Mesodermal cell (in vitro differentiated cells): ENCODE measurements around the gene SLC2A4RG.

ENCODE experiments used
- H3K27ac ChIP-seq: 2 replicates; pipeline ENCODE4 v1.7.0; 2013; ENCODE audit warnings: mild to moderate bottlenecking, low read depth, low read length, moderate library complexity; ENCODE audit not compliant: severe bottlenecking
- H3K36me3 ChIP-seq: 2 replicates; pipeline ENCODE4 v1.7.1; 2013; ENCODE audit warnings: mild to moderate bottlenecking, low read length, moderate library complexity; ENCODE audit not compliant: control insufficient read depth, insufficient read depth
- H3K4me1 ChIP-seq: one replicate; pipeline ENCODE4 v1.7.1; 2013; ENCODE audit warnings: mild to moderate bottlenecking, low read length; ENCODE audit not compliant: insufficient read depth, control insufficient read depth, poor library complexity, severe bottlenecking
- H3K4me3 ChIP-seq: 2 replicates; pipeline ENCODE4 v1.7.0; 2013; ENCODE audit warnings: low read length, control low read depth, mild to moderate bottlenecking; ENCODE audit not compliant: insufficient read depth, poor library complexity, severe bottlenecking; ENCODE audit errors: extremely low read depth
- H3K9me3 ChIP-seq: 2 replicates; pipeline ENCODE4 v1.7.1; 2013; ENCODE audit warnings: mild to moderate bottlenecking, low read length, moderate library complexity; ENCODE audit not compliant: control insufficient read depth
- WGBS, 2 experiments: methylation state at CpG; one replicate each; pipeline ENCODE4 v1.1.5; 2013; ENCODE audit warnings: missing lambda C conversion rate in 2 of 2; ENCODE audit not compliant: insufficient coverage in 2 of 2; 5-methylcytosine and 5-hydroxymethylcytosine counted together

Gene SLC2A4RG

DNA sequence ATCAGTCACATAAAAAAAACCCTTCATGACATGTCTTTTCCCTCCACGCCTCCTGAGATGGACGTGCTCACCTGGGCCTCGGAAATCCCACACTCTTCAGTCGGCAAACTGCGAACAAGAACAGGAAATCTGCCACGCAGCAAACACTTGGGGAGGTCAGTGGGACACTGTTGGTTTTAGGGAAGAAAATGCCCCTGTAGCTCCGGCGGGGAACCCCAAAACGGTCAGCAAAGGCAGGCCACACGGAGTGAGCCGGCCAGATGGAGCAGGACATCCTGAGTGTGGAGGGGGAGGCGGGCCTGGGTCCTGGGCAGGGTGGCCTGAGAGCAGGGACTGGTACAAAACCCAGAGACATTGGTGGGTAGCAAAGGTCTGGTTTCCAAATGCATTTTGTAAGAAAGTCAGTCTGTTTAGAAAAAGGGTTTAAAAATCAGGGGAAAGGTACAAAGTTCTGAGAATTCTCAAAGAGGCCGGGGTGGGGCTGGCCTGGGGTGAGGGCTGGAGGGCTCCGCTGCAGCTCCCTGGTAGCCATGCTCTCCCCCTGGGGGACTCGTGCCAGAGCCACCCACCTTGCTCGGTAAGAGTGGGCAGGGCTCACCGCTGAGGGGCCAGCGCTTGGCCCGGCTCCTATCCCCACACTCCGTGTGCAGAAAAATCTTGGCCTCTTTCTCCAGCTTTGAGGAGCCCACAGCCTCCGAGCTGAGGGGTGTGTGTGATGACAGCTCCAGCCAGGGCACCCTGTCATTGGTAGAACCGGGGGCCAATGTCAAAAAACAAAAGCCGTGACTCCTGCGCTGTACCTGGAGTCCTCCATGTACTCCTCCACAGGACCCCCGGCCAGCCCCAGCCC is 5.2 kb downstream of the SLC2A4RG start:
- H3K27ac ChIP-seq: peak overlapping the region; percentile 29

DNA sequence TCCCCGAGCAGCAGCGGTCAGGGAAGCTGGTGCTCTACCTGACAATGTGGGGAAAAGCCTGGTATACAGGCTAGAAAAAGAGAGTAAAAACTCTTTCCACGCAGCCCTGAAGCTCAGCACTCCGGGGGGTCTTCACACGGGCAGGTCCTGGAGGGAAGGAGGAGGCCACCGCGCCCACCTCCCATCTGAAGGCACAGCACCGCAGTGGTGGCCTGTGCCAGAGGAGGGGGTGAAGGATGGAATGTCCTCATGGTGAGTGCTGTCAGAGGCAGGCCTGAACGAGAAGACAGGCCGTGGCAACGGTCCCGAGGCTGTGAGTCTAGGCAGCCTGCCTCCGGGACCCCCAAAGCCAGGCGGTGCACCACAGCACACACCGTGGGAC is 5.8 kb downstream of the SLC2A4RG start:
- H3K4me1 ChIP-seq: peaks cover 10% of the 10 kb centered on the region
- 83 to 91% methylated on average over 12 to 15 of the region's 15 CpGs for WGBS, 2 experiments
- no peak overlapping the region for H3K4me3 ChIP-seq
- no peak overlapping the region for H3K27ac ChIP-seq
- H3K36me3 ChIP-seq: peaks cover 51% of the 10 kb centered on the region
- no peaks in the 10 kb centered on the region for H3K9me3 ChIP-seq

More for the DNA sequence above, 5.2 kb downstream of the SLC2A4RG start:
- Histone ChIP-seq H3K9me3 (no peaks in the 10 kb centered on the region), H3K4me1 (peaks cover 10% of the 10 kb centered on the region), H3K4me3 (no peak overlapping the region), H3K36me3 (peaks cover 45% of the 10 kb centered on the region)
- 92 to 96% methylated on average over 23 to 25 of the region's 25 CpGs for WGBS, 2 experiments

DNA sequence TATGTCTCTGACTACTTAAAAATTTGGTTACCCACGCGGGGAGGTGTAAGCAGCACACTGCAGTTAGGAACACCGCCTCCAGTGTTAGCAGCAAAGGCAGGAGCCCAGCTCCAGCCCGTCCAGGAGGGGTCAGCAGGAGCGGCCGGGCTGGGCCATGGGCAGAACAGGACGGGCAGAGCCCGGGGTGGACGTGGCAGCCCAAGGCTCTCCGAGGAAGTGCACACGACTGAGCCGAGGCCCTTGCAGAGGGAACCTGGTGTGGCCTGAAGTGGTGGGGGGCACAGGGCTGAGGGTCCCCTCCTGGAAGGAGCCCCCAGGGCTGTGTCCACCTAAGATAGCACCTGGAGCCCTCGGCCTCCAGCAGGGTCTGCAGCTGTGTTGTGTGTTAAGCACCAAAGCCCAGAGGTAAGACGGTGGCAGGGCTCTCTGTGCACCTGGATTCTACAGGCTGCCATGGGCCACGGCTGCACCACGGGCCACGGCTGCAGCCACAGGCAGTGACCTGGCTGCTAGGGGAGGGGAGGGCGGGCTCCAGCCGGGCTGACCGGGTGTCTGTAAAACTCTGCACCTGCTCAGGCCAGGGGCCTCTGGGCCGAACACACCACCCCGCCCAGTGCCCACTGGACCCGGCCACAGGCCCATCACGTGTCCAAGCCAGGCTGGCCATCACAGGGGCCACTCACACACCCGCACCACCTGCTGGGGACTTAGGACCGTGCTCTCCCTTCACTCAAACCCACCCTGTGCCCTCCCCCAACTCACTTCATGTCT is 6.6 kb downstream of the SLC2A4RG start:
- H3K27ac ChIP-seq: no peak overlapping the region
- H3K4me1 ChIP-seq: peaks cover 9% of the 10 kb centered on the region
- WGBS, 2 experiments: 94 to 96% methylated on average over 22 of the region's 26 CpGs
- no peaks in the 10 kb centered on the region for H3K9me3 ChIP-seq
- no peak overlapping the region for H3K4me3 ChIP-seq
- H3K36me3 ChIP-seq: peaks cover 53% of the 10 kb centered on the region

DNA sequence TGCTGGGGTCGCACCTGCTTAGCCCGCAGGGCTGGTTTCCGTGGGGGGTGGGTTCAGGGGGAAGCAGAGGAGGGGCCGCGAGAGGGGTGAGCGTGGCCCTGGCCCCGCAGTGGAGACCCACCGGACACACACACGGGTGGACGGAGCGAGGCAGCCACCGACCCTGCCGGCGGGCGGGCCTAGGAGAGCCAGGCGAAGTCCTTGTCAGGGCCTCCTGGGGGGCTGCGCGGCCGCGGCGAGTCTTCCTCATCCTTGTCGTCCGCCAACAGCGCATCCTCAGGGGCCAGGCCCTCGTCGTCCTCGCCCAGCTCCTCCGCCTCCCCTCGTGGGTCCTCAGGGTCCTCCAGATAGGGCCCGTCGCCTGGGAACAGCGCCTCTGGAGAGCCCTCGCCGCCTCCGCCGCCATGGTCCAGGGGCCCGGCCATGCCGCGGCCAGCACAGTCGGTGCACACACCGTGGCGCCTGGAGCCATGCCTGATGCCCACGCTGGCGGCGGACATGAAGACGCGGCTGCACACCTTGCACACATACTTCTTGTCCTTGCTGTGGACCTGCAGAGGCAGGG is 7.3 kb downstream of the SLC2A4RG start:
- Histone ChIP-seq H3K4me3 (no peak overlapping the region), H3K36me3 (peaks cover 48% of the 10 kb centered on the region), H3K27ac (no peak overlapping the region), H3K4me1 (peaks cover 5% of the 10 kb centered on the region), H3K9me3 (no peaks in the 10 kb centered on the region)
- 92 to 96% methylated on average over 31 to 41 of the region's 47 CpGs for WGBS, 2 experiments

DNA sequence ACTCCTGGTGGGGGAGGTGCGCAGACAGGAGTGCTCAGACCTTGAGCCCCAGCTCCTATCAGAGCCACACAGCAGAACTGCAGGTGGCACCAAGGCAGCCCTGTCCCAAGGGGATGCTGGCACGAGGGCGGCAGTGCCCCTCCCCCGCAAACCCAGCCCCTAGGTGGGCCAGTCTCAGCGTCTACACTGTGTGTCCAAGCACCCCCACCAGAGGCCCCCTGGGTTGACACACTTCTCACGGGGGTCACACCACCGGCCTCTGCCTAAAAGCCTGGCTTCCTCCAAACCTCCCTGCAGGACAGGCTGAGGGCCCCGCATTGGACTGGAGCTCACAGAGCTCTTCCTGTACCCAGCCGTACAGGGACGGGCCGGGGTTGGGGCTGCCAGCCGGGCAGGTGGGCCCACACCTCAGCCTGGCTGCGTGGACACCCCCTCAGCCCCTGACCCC is 8.1 kb downstream of the SLC2A4RG start:
- Histone ChIP-seq H3K4me1 (peaks cover 5% of the 10 kb centered on the region), H3K9me3 (no peaks in the 10 kb centered on the region), H3K27ac (no peak overlapping the region), H3K4me3 (no peak overlapping the region), H3K36me3 (peaks cover 45% of the 10 kb centered on the region)
- WGBS, 2 experiments: 82 to 85% methylated on average over 11 to 13 of the region's 13 CpGs

DNA sequence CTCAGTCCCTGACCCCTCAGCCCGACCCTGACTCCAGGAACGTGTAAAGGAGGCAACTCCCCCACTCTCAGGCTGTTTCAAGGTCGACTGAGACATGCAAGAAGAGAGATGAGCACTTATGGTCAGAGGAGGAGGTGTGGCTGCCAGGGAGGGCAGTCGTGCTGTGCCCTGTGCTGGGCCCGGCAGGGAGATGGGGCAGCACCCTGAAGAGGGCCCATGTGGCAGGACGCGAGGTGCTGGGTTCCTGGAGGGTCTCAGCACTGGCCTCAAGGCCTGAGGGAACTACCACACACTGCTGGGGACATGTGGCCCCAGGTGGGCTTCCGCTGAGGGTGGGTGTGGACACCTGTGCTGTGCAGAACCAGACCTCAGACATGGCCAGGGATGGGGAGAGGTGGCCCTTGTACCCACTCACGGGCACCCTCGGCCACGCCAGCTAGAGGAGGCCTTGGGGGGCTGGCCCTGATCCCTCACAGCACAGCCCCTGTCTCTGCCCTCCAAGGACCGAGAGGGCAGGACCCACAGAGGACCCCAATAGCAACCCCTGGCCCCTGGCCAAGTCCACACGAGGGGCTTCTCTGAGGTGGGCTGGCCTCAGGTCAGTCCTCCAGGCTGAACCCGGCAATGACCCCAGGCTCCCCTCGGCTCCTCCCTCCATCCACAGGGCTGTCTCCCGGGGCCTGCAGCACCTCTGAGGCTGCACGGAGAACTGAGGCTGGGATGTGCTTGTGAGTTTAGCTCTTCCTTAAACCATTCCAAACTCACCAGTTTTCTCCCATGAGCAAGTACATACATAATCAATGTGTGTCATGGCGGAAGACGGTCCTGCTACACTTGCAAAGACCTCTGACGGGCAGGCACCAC is 8.7 kb downstream of the SLC2A4RG start:
- Histone ChIP-seq H3K9me3 (no peaks in the 10 kb centered on the region), H3K36me3 (peaks cover 45% of the 10 kb centered on the region), H3K4me3 (no peak overlapping the region), H3K27ac (no peak overlapping the region), H3K4me1 (peaks cover 5% of the 10 kb centered on the region)
- WGBS, 2 experiments: 85 to 88% methylated on average over 11 to 16 of the region's 20 CpGs

DNA sequence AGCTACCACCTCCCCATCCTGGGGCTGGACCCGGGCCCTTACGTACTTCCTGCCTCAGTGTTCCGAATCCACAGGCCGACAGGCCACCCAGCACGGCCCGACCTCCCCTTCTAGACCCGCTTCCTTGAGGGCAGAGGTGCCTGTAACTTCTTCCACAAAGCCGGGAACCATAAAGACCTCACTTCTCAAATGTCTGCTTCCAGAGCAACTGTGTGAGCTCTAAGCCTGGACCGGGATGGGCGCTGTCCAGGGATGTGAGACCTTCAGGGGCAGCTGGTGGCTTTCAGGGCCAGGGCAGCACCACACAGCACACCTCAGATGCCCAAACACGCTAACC is 9.3 kb downstream of the SLC2A4RG start:
- no peak overlapping the region for H3K27ac ChIP-seq
- H3K36me3 ChIP-seq: peaks cover 40% of the 10 kb centered on the region
- WGBS, 2 experiments: 96 to 99% methylated on average over 9 to 10 of the region's 11 CpGs
- H3K4me3 ChIP-seq: no peak overlapping the region
- H3K9me3 ChIP-seq: no peaks in the 10 kb centered on the region
- peaks cover 5% of the 10 kb centered on the region for H3K4me1 ChIP-seq

DNA sequence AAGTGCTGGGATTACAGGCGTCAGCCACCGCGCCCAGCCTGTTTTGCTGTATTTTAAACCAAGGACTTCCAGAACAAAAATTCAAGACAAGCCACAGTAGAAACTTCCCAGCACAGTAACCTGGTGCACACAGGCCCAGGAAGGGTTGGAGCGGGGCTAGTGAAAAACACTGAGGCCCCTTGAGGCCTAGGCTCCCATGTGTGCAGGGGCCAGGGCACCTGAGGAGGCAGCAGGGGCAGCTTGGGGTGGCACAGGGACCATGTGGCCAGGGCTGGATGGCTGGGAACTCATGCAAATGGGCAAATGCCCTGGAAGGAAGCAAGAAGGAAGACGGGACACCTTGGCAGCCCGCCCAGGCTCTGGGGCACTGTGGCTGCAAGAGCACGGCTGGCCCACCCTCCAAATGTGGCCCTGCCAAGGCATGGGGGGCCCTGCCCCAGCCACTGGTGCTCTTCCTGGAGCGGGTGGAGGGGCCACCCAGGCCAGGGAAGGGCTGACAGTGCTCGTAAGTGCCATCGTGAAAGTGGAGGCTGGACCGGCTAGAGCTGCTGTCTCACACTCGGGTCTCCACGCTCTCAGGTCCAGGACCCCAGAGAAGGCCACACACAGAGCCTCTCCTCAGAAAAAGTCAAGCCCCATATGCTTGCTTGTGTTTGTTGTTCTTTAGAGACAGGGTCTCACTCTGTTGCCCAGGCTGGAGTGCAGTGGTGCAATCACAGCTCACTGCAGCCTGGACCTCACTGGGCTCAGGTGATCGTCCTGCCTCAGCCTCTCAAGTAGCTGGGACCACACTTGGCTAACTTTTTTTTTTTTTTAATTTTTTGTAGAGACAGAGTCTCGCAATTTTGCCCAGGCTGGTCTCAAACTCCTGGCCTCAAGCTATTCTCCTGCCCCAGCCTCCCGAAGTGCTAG is 10.3 kb downstream of the SLC2A4RG start:
- H3K9me3 ChIP-seq: no peaks in the 10 kb centered on the region
- H3K36me3 ChIP-seq: peaks cover 37% of the 10 kb centered on the region
- H3K4me1 ChIP-seq: peaks cover 5% of the 10 kb centered on the region
- H3K4me3 ChIP-seq: no peak overlapping the region
- WGBS, 2 experiments: 94 to 97% methylated on average over 12 of the region's 16 CpGs
- no peak overlapping the region for H3K27ac ChIP-seq

DNA sequence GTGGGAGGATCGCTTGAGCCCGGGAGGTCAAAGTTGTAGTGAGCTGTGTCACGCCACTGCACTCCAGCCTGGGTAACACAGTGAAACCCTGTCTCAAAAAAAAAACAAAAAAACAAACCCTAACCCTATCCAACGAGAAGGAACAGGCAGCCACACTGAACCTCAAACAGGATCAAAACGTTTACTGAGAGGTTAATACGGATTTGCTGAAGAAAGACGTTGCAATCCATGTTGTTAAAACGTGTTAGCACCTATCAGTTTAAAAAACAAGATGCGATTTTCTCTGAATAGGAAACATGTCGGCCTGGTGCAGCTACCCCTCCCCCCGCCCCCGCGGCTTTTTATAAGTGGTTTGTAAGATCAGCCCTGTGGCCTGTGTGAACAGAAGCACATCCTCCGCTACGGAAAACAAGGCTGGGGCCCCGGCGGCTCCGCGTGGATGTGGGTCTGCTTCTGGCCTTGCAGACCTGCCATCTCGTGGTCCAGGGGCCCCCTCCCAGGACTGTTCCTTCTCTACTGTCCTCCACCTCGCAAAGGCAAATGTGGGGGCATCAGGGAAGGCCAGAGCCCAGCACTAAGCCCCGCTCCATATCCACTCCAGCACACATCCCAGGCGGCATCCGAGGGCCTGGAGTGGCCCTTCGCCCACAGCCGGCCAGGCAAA is 11.4 kb downstream of the SLC2A4RG start:
- Histone ChIP-seq H3K4me3 (no peak overlapping the region), H3K27ac (peak overlapping the region; percentile 41), H3K4me1 (peaks cover 5% of the 10 kb centered on the region), H3K36me3 (peaks cover 35% of the 10 kb centered on the region), H3K9me3 (no peaks in the 10 kb centered on the region)
- WGBS, 2 experiments: 82 to 88% methylated on average over 20 to 23 of the region's 26 CpGs
